ENCODE results near the gene DENND1B. TPM values are rescaled to one million over a fixed set of nuclear protein-coding genes. Genes with fewer than 3 reads are reported as not detected.
A peak's percentile ranks its signal among the peaks of the same experiment; 100 is the strongest.

The DENND1B gene
- polyA plus RNA-seq, 2 of the 4 experiments (the other 2 are of a cell fraction) = 2.9 to 10.5 TPM

DNA sequence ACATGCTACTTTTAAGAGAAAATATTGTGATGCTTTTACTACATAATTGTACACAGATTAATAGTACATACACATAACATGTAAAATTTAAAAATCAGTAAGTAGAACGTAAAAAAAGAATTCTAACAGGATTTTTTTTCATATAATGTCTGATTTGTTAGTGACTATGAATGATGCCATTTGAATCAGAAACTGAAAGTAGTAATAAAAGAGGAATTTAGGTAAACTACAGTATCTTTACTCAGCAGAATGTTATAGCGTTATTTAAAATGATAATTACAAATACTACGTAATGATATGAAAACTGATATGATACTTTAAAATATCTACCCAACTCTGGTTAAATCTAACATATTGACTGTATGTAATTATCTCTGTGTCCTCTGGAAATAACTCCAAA, 116.1 kb downstream of the DENND1B start:
- Histone ChIP-seq H3K4me3 (no peak overlapping the region), H3K27ac (no peak overlapping the region), H3K4me1 (0 out of 3 replicates have a peak, but pooled peaks cover 4% of the 10 kb centered on the region), H3K9me3 (no peaks in the 10 kb centered on the region), H3K4me2 (no peak overlapping the region)
- ChIA-PET POLR2A (no interaction called here), CTCF (no interaction called here)
- FAIRE-seq = peak; percentile 76
- 88% methylated on average over 3 of the region's 3 CpGs for WGBS (ENCODE audit: missing lambda C conversion rate)
- no peak for DNase-seq (ENCODE audit: low read depth in 1 of 2, low spot score in 1 of 2)
- no peak for ATAC-seq
- TF ChIP-seq MAFK (IDR thresholded peaks at IDR 0.05; ENCODE audit: partially characterized antibody) = no peak
- TF ChIP-seq RFX5 (IDR thresholded peaks at IDR 0.05) = no peak
- TF ChIP-seq, protein P1, sequence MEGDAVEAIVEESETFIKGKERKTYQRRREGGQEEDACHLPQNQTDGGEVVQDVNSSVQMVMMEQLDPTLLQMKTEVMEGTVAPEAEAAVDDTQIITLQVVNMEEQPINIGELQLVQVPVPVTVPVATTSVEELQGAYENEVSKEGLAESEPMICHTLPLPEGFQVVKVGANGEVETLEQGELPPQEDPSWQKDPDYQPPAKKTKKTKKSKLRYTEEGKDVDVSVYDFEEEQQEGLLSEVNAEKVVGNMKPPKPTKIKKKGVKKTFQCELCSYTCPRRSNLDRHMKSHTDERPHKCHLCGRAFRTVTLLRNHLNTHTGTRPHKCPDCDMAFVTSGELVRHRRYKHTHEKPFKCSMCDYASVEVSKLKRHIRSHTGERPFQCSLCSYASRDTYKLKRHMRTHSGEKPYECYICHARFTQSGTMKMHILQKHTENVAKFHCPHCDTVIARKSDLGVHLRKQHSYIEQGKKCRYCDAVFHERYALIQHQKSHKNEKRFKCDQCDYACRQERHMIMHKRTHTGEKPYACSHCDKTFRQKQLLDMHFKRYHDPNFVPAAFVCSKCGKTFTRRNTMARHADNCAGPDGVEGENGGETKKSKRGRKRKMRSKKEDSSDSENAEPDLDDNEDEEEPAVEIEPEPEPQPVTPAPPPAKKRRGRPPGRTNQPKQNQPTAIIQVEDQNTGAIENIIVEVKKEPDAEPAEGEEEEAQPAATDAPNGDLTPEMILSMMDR (IDR thresholded peaks at IDR 0.05) = no peak
- no peak for TF ChIP-seq JUNB (IDR thresholded peaks at IDR 0.05)
- no peak for TF ChIP-seq POLR2AphosphoS2 (conservative IDR thresholded peaks at IDR 0.05; ENCODE audit: low read length)
- TF ChIP-seq FOSL2 (IDR thresholded peaks at IDR 0.05) = no peak
- TF ChIP-seq FOSL2 (CRISPR knock-in tag; IDR thresholded peaks at IDR 0.05) = no peak
- no peak for TF ChIP-seq NPAS2 (CRISPR knock-in tag; IDR thresholded peaks at IDR 0.05; ENCODE audit: borderline replicate concordance)
- no peak for TF ChIP-seq HOXA7 (CRISPR knock-in tag; IDR thresholded peaks at IDR 0.05)
- no peak for TF ChIP-seq MYC (IDR thresholded peaks at IDR 0.05; ENCODE audit: borderline replicate concordance, low read length)
- no peak for TF ChIP-seq HES2 (IDR thresholded peaks at IDR 0.05)
- TF ChIP-seq KDM5A (IDR thresholded peaks at IDR 0.05) = no peak
- TF ChIP-seq TFCP2L1 (CRISPR knock-in tag; IDR thresholded peaks at IDR 0.05) = no peak
- TF ChIP-seq ZNF302 (CRISPR knock-in tag; IDR thresholded peaks at IDR 0.05) = no peak
- no peak for TF ChIP-seq ZSCAN20 (CRISPR knock-in tag; IDR thresholded peaks at IDR 0.05)
- TF ChIP-seq, protein P2, sequence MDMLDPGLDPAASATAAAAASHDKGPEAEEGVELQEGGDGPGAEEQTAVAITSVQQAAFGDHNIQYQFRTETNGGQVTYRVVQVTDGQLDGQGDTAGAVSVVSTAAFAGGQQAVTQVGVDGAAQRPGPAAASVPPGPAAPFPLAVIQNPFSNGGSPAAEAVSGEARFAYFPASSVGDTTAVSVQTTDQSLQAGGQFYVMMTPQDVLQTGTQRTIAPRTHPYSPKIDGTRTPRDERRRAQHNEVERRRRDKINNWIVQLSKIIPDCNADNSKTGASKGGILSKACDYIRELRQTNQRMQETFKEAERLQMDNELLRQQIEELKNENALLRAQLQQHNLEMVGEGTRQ (IDR thresholded peaks at IDR 0.05) = no peak
- TF ChIP-seq PBX3 (IDR thresholded peaks at IDR 0.05) = no peak

- DNase-seq (ENCODE audit: low read depth in 1 of 2, low spot score in 1 of 2) (no peak), FAIRE-seq (no peak), ATAC-seq (no peak)
- TF ChIP-seq RARB (CRISPR knock-in tag; IDR thresholded peaks at IDR 0.05) (no peak), MAFK (IDR thresholded peaks at IDR 0.05; ENCODE audit: partially characterized antibody) (no peak), RAD21 (conservative IDR thresholded peaks at IDR 0.05 in 1 of 2, IDR thresholded peaks at IDR 0.05 in 1 of 2) (no peak), JUN (IDR thresholded peaks at IDR 0.05) (no peak), MYC (IDR thresholded peaks at IDR 0.05; ENCODE audit: borderline replicate concordance, low read length) (no peak), ELK1 (IDR thresholded peaks at IDR 0.05; ENCODE audit: low read depth, low read length) (no peak), HOXA7 (CRISPR knock-in tag; IDR thresholded peaks at IDR 0.05) (no peak), HDAC2 (IDR thresholded peaks at IDR 0.05) (no peak), FOSB (CRISPR knock-in tag; IDR thresholded peaks at IDR 0.05) (no peak), EHF (CRISPR knock-in tag; IDR thresholded peaks at IDR 0.05) (no peak)
- TF ChIP-seq, protein P3, sequence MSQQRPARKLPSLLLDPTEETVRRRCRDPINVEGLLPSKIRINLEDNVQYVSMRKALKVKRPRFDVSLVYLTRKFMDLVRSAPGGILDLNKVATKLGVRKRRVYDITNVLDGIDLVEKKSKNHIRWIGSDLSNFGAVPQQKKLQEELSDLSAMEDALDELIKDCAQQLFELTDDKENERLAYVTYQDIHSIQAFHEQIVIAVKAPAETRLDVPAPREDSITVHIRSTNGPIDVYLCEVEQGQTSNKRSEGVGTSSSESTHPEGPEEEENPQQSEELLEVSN (IDR thresholded peaks at IDR 0.05; ENCODE audit: borderline replicate concordance, low read depth) = no peak
- CTCF ChIA-PET = no interaction called here
- Histone ChIP-seq H3K27ac (no peak overlapping the region), H3K4me2 (no peak overlapping the region), H3K4me1 (no peaks in the 10 kb centered on the region), H3K4me3 (no peak overlapping the region), H3K9me3 (no peaks in the 10 kb centered on the region)
- POLR2A ChIA-PET = no interaction called here
- 83% methylated on average over 2 of the region's 2 CpGs for WGBS (ENCODE audit: missing lambda C conversion rate)
Observed at GRCh38 chr1:197649188-197649587, 126.1 kb downstream of the DENND1B start.

All from A549 (cell line).